ENCODE results near the gene IRF5.
A peak's percentile ranks its signal among the peaks of the same experiment; 100 is the strongest.
"Not testable (repeated sequence)": the region's sequence is repeated elsewhere in the genome, so short reads cannot be mapped to it uniquely, and the experiment has no call there.

The IRF5 gene

GRCh38 chr7:128939861-128940410 lies 2.2 kb downstream of the IRF5 start:
- peak; percentile 69 to 80 for DNase-seq

- peak; percentile 84 to 90 for DNase-seq
Measured at GRCh38 chr7:128940494-128941322, 3.0 kb downstream of the IRF5 start.

- no peak for DNase-seq
Measured at GRCh38 chr7:128941323-128941890, 3.7 kb downstream of the IRF5 start.

GRCh38 chr7:128941946-128942526 lies 4.3 kb downstream of the IRF5 start:
- no peak for DNase-seq

- DNase-seq: not testable (repeated sequence)
Measured at GRCh38 chr7:128943251-128943650, 5.5 kb downstream of the IRF5 start.

- no peak for DNase-seq
Measured at GRCh38 chr7:128944487-128945236, 6.9 kb downstream of the IRF5 start.

GRCh38 chr7:128945668-128946366 lies 8.1 kb downstream of the IRF5 start:
- no peak for DNase-seq

GRCh38 chr7:128946936-128947830 lies 9.5 kb downstream of the IRF5 start:
- DNase-seq: no peak

- DNase-seq: no peak
Measured at GRCh38 chr7:128947854-128948253, 10.1 kb downstream of the IRF5 start.

- DNase-seq: peak; percentile 15 to 31
Measured at GRCh38 chr7:128948312-128948973, 10.7 kb downstream of the IRF5 start.

- DNase-seq: peak; percentile 51 to 69
Measured at GRCh38 chr7:128948976-128949760, 11.4 kb downstream of the IRF5 start.

GRCh38 chr7:128951296-128951695 lies 13.6 kb downstream of the IRF5 start:
- DNase-seq: no peak

- no peak for DNase-seq
Measured at GRCh38 chr7:128954150-128954549, 16.4 kb downstream of the IRF5 start.

- DNase-seq: no peak
Measured at GRCh38 chr7:128954830-128955802, 17.4 kb downstream of the IRF5 start.

GRCh38 chr7:128955981-128956380 lies 18.3 kb downstream of the IRF5 start:
- DNase-seq: no peak

- no peak for DNase-seq
Measured at GRCh38 chr7:128959296-128959695, 21.6 kb downstream of the IRF5 start.

- DNase-seq: no peak
Measured at GRCh38 chr7:128961030-128961659, 23.4 kb downstream of the IRF5 start.

GRCh38 chr7:128962899-128963298 lies 25.2 kb downstream of the IRF5 start:
- no peak for DNase-seq
